Sigmoid colon (tissue), 7 donors: ENCODE results near the gene CAPRIN2. TPM values are rescaled to one million over a fixed set of nuclear protein-coding genes. Genes with fewer than 3 reads are reported as not detected.

ENCODE experiments used
- DNase-seq: peaks from one replicate; pipeline ENCODE4 v3.0.0-alpha.2; 2019
- H3K27ac ChIP-seq, 4 donors: fragments of 200-600 bp; sonication (generic); one replicate each; pipeline ENCODE4 v1.5.1; 2016 to 2019; ENCODE audit warnings: mild to moderate bottlenecking in 1 of 4
- H3K27me3 ChIP-seq, 3 donors: fragments of 200-600 bp; sonication (generic); one replicate each; pipeline ENCODE4 v1.5.1; 2019; ENCODE audit warnings: mild to moderate bottlenecking in 1 of 3
- H3K36me3 ChIP-seq, 4 donors: fragments of 200-600 bp; sonication (generic); one replicate each; pipeline ENCODE4 v1.5.1; 2016 to 2019
- H3K4me1 ChIP-seq, 4 donors: fragments of 200-600 bp; sonication (generic); one replicate each; pipeline ENCODE4 v1.5.1; 2017 to 2019
- H3K4me3 ChIP-seq, 4 donors: fragments of 200-600 bp; sonication (generic); one replicate each; pipeline ENCODE4 v1.5.1; 2017 to 2019; ENCODE audit warnings: mild to moderate bottlenecking in 2 of 4, moderate library complexity in 1 of 4
- H3K9me3 ChIP-seq, 4 donors: fragments of 200-600 bp in 3 of 4; sonication (generic) in 3 of 4; one replicate each; pipeline versions ENCODE4 v1.5.1 to v1.6.1; 2013 to 2019
- EP300 ChIP-seq, 4 donors: sonication (generic); formaldehyde crosslinking; IDR thresholded peaks; one replicate each; pipeline ENCODE4 v1.6.1; 2017; ENCODE audit warnings: antibody characterized with exemption in 4 of 4
- POLR2A ChIP-seq, 2 donors: fragments of 450-650 bp; IDR thresholded peaks; one replicate each; pipeline ENCODE4 v1.6.1; 2016; ENCODE audit warnings: antibody characterized with exemption in 2 of 2, mild to moderate bottlenecking in 2 of 2, moderate library complexity in 2 of 2
- POLR2AphosphoS5 ChIP-seq, 4 donors: sonication (generic); formaldehyde crosslinking; IDR thresholded peaks; one replicate each; pipeline ENCODE4 v1.6.1; 2017; ENCODE audit warnings: antibody characterized with exemption in 4 of 4
- WGBS, 2 donors: extraction: QIAGEN DNeasy Blood & Tissue Kit; methylation state at CpG; one replicate each; pipeline ENCODE4 v1.1.7; 2013; 5-methylcytosine and 5-hydroxymethylcytosine counted together
- intact Hi-C: fragments of 100-400 bp; cut with DNase I; formaldehyde crosslinking; loops from one replicate; pipeline ENCODE4 v1.15.1; 2023
- polyA plus RNA-seq, 3 donors: library from polyadenylated mRNA; stranded (reverse); fragments of 200-250 nt; gene quantifications; one replicate each; pipeline ENCODE4 v1.2.3, GENCODE V29; 2013
- total RNA-seq, 4 donors: library from RNA; depleted of rRNA; stranded (reverse); fragments of >200 nt; gene quantifications; one replicate each; pipeline ENCODE4 v1.1.0, GENCODE V29; 2016
- TF ChIP-seq, protein P1 (sequence below), 4 experiments: fragments of 450-650 bp in 3 of 4; fragments of 200-600 bp in 1 of 4; IDR thresholded peaks; one replicate each; pipeline ENCODE4 v1.5.1; 2016 to 2019; ENCODE audit warnings: antibody characterized with exemption in 4 of 4, mild to moderate bottlenecking in 3 of 4, moderate library complexity in 2 of 4
- donor health status: healthy with polysubstance abuse.
- donor health status: Bipolar disorder and iron deficiency.
- donor health status: healthy.

The CAPRIN2 gene, protein sequence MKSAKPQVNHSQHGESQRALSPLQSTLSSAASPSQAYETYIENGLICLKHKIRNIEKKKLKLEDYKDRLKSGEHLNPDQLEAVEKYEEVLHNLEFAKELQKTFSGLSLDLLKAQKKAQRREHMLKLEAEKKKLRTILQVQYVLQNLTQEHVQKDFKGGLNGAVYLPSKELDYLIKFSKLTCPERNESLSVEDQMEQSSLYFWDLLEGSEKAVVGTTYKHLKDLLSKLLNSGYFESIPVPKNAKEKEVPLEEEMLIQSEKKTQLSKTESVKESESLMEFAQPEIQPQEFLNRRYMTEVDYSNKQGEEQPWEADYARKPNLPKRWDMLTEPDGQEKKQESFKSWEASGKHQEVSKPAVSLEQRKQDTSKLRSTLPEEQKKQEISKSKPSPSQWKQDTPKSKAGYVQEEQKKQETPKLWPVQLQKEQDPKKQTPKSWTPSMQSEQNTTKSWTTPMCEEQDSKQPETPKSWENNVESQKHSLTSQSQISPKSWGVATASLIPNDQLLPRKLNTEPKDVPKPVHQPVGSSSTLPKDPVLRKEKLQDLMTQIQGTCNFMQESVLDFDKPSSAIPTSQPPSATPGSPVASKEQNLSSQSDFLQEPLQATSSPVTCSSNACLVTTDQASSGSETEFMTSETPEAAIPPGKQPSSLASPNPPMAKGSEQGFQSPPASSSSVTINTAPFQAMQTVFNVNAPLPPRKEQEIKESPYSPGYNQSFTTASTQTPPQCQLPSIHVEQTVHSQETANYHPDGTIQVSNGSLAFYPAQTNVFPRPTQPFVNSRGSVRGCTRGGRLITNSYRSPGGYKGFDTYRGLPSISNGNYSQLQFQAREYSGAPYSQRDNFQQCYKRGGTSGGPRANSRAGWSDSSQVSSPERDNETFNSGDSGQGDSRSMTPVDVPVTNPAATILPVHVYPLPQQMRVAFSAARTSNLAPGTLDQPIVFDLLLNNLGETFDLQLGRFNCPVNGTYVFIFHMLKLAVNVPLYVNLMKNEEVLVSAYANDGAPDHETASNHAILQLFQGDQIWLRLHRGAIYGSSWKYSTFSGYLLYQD
- total RNA-seq (10 to 100 TPM; 25.0 to 42.9 (median 31.5) TPM), polyA plus RNA-seq (1 to 10 TPM; 2.1 to 6.9 (median 3.0) TPM)

DNA sequence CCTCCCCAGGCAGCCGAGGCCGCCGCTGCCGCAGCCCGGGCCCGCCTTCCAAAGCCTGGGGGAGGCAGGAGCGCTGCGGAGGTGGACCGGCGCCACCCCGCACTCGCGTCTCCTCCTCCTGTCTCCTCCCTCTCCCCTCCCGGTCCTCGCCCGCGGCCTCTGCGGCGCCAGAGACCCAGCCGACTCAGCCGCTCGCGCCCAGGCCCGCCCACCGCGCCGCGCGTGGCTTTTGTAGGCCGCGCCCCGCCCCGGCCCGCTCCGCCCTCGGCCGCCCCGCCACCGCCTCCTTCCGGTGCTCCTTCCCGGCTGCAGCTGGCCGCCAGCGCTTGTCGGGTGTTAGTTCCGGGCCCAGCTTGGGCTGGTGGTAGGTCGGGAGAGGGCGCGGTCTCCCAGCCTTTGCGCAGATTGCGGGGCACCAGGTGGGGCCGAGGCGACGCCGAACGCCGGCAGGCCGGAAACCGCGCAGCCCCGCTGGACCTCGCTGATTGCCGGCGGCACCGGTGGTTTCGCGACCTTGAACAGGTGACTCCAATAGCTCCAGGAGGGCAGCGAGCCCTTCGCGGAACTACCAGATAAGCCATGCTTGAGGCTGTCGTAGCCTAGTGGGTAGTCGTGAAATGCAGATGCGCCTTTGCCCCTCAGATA, at the start of gene CAPRIN2:
CAPRIN2 (minus strand) TSS at position 202 of the 645 bp plus-strand sequence. CDS start 1,431 bp downstream, outside the sequence.
- Histone ChIP-seq H3K36me3 (peaks cover 0 to 5% (median 0%) of the 10 kb centered on the region in 4 donors), H3K27me3 (no peaks in the 10 kb centered on the region), H3K4me1 (peaks cover 0 to 19% (median 15%) of the 10 kb centered on the region in 4 donors), H3K27ac (peak within 1 kb of the TSS; percentile 88), H3K4me3 (peak within 1 kb of the TSS; percentile 62 to 95 (median 76)), H3K9me3 (no peaks in the 10 kb centered on the region)
- WGBS, 2 donors: 0 to 1% methylated on average over 72 of the region's 72 CpGs
- TF ChIP-seq, protein P1, sequence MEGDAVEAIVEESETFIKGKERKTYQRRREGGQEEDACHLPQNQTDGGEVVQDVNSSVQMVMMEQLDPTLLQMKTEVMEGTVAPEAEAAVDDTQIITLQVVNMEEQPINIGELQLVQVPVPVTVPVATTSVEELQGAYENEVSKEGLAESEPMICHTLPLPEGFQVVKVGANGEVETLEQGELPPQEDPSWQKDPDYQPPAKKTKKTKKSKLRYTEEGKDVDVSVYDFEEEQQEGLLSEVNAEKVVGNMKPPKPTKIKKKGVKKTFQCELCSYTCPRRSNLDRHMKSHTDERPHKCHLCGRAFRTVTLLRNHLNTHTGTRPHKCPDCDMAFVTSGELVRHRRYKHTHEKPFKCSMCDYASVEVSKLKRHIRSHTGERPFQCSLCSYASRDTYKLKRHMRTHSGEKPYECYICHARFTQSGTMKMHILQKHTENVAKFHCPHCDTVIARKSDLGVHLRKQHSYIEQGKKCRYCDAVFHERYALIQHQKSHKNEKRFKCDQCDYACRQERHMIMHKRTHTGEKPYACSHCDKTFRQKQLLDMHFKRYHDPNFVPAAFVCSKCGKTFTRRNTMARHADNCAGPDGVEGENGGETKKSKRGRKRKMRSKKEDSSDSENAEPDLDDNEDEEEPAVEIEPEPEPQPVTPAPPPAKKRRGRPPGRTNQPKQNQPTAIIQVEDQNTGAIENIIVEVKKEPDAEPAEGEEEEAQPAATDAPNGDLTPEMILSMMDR (IDR thresholded peaks at IDR 0.05): peak in 1 of 4 experiments; percentile 25
- TF ChIP-seq EP300 (IDR thresholded peaks at IDR 0.05): no peak
- peak; percentile 83 to 89 (median 88) for TF ChIP-seq POLR2AphosphoS5 (IDR thresholded peaks at IDR 0.05)
- peak in 1 of 2 donors; percentile 53 for TF ChIP-seq POLR2A (IDR thresholded peaks at IDR 0.05)
- intact Hi-C loops: loop anchor here (2.0 to 5.0 kb wide), 2 partner anchors 42 to 52 kb away; no protein-coding TSS in a partner anchor
- DNase-seq: peak; percentile 97

DNA sequence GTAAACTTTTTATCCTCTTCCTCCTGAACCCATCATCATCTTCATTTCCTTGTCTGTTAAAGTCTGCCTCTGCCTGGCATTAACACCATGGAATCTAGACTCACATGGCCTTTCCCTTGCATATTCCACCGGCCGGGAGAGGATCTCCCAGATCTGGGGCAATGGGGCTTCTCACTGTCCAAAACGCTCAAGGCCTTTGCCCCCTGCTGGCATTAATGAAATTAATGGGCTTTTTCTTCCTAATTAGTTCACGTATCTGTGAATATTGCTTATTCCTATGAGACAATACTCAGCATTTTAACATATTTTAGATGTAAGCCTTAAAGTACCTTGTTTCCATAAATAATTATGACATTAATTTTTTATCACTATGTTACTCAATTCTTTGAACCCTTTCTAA, 42.9 kb upstream of the CAPRIN2 start:
- peaks cover 0 to 32% (median 5%) of the 10 kb centered on the region in 3 donors for H3K27me3 ChIP-seq
- no peaks in the 10 kb centered on the region for H3K9me3 ChIP-seq
- H3K4me1 ChIP-seq: peaks cover 0 to 19% (median 17%) of the 10 kb centered on the region in 4 donors
- TF ChIP-seq EP300 (IDR thresholded peaks at IDR 0.05) (no peak), POLR2A (IDR thresholded peaks at IDR 0.05) (no peak), POLR2AphosphoS5 (IDR thresholded peaks at IDR 0.05) (no peak)
- TF ChIP-seq, protein P1 (IDR thresholded peaks at IDR 0.05): no peak
- WGBS, 2 donors: 92 to 93% methylated on average over 4 of the region's 4 CpGs
- DNase-seq: no peak
- no peak overlapping the region for H3K4me3 ChIP-seq
- no peaks in the 10 kb centered on the region for H3K36me3 ChIP-seq
- intact Hi-C loops: loop anchor here (5.0 kb wide), 1 partner anchor 40 kb away; no protein-coding TSS in a partner anchor
- H3K27ac ChIP-seq: no peak overlapping the region

DNA sequence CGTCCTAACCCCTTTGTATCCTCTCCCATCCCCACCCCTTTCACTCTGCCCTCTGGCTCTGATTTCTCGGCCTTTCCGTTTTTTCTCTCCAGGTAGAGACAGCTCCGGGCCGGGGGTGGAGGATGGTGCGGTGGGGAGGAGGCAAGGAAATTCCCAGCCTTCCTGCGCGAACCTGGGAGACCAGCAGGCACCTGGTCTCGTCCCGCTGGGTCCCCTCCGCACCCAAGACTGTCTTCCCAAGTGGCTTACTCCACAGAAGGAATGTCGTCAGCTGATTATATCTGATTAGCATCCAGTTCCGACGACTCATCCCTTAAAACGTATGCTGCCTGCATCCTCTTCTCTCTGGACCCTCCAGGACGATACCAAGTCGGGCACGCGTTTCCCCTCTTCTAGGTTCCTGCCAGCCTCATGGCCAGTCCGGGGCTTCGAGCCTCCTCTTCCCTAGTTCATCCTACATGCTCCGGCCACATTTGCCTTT, 42.2 kb upstream of the CAPRIN2 start:
- intact Hi-C loops: loop anchor here (5.0 kb wide), 1 partner anchor 40 kb away; no protein-coding TSS in a partner anchor
- peaks cover 0 to 19% (median 17%) of the 10 kb centered on the region in 4 donors for H3K4me1 ChIP-seq
- WGBS, 2 donors: 14 to 26% methylated on average over 22 of the region's 22 CpGs
- H3K27me3 ChIP-seq: peaks cover 0 to 32% (median 5%) of the 10 kb centered on the region in 3 donors
- H3K27ac ChIP-seq: no peak overlapping the region
- no peaks in the 10 kb centered on the region for H3K9me3 ChIP-seq
- H3K4me3 ChIP-seq: peak overlapping the region; percentile 42 to 60 (median 50)
- TF ChIP-seq POLR2AphosphoS5 (IDR thresholded peaks at IDR 0.05) (no peak), EP300 (IDR thresholded peaks at IDR 0.05) (no peak), POLR2A (IDR thresholded peaks at IDR 0.05) (no peak)
- TF ChIP-seq, protein P1 (IDR thresholded peaks at IDR 0.05): no peak
- H3K36me3 ChIP-seq: no peaks in the 10 kb centered on the region
- DNase-seq: no peak
